MCF 10A (cell line): Measurements from ENCODE around the gene XIAP. TPM values are rescaled to one million over a fixed set of nuclear protein-coding genes. Genes with fewer than 3 reads are reported as not detected.
A peak's percentile ranks its signal among the peaks of the same experiment; 100 is the strongest.

ENCODE experiments used
- BruUV-seq: library from RNA; stranded (reverse); fragments of 400-500 nt; replicated peaks from 2 replicates; lab custom pipeline; 2021; lab: Mats Ljungman, UMichigan
- CTCF ChIA-PET: fragments of 300-600 bp; sonication (Branson Sonifier 250); formaldehyde crosslinking; extraction: SDS; loops from one replicate; lab custom pipeline; 2021; ENCODE audit warnings: antibody characterized with exemption, inconsistent platforms; lab: Yijun Ruan, JAX
- POLR2A ChIA-PET: fragments of 300-600, 350-650 bp; sonication (Branson Sonifier 250); formaldehyde crosslinking; extraction: SDS; loops from one replicate; lab custom pipeline; 2020; ENCODE audit warnings: antibody characterized with exemption, inconsistent platforms; lab: Yijun Ruan, JAX
- DNase-seq: peaks from one replicate; pipeline ENCODE4 v3.0.0-alpha.2; 2018; ENCODE audit not compliant: unreplicated experiment
- H3K27ac Mint-ChIP-seq: one replicate; pipeline ENCODE4 v1.8.0; 2022; ENCODE audit warnings: mild to moderate bottlenecking, low read depth, mixed read lengths; ENCODE audit not compliant: unreplicated experiment
- H3K27me3 Mint-ChIP-seq: one replicate; pipeline ENCODE4 v1.8.0; 2022; ENCODE audit warnings: mixed read lengths; ENCODE audit not compliant: insufficient read depth, unreplicated experiment
- H3K36me3 Mint-ChIP-seq: one replicate; pipeline ENCODE4 v1.8.0; 2022; ENCODE audit warnings: mild to moderate bottlenecking, moderate library complexity, mixed read lengths; ENCODE audit not compliant: insufficient read depth, unreplicated experiment
- H3K4me1 Mint-ChIP-seq: one replicate; pipeline ENCODE4 v1.8.0; 2022; ENCODE audit warnings: mixed read lengths; ENCODE audit not compliant: insufficient read depth, unreplicated experiment
- H3K4me3 Mint-ChIP-seq: one replicate; pipeline ENCODE4 v1.8.0; 2022; ENCODE audit warnings: mild to moderate bottlenecking, moderate library complexity, mixed read lengths; ENCODE audit not compliant: unreplicated experiment
- H3K9me3 Mint-ChIP-seq: one replicate; pipeline ENCODE4 v1.8.0; 2022; ENCODE audit warnings: mixed read lengths; ENCODE audit not compliant: unreplicated experiment
- intact Hi-C: fragments of 100-400 bp; cut with micrococcal nuclease; formaldehyde crosslinking; loops from 2 replicates; pipeline ENCODE4 v1.14.1; 2022
- total RNA-seq: library from RNA; stranded (reverse); gene quantifications from 2 replicates; pipeline ENCODE4 v1.2.3, GENCODE V29; 2022
- TF ChIP-seq, protein P1 (sequence below): fragments of 200-600 bp; IDR thresholded peaks from one replicate; pipeline ENCODE4 v1.8.0; 2022; ENCODE audit warnings: antibody characterized with exemption, mild to moderate bottlenecking; ENCODE audit not compliant: unreplicated experiment

XIAP gene
- total RNA-seq, 1 experiment from 2014 or later: 62.9 TPM

DNA sequence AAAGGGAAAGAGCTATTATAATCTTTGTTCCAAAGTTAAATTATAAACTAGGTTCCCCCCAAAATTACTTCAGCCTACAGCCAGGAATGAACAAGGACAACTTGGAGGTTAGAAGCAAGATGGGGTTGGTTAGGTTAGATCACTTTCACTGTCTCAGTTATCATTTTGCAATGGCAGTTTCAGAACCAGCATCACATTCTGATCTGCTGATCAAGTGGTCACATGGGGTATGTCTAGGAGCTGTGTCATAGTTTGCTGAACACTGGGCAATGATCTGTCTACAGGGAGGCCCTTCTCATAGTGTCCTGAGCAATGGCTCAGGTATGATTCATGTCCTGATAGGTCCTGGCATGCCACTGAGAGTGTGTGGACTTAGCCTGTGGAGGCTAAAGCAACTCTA lies 41.6 kb upstream of the XIAP start:
- CTCF ChIA-PET: no interaction called here
- no peak for DNase-seq
- H3K4me1 Mint-ChIP-seq: no peaks in the 10 kb centered on the region
- POLR2A ChIA-PET: no interaction called here
- H3K36me3 Mint-ChIP-seq: no peaks in the 10 kb centered on the region
- H3K4me3 Mint-ChIP-seq: no peak overlapping the region
- H3K27ac Mint-ChIP-seq: no peak overlapping the region
- BruUV-seq: no TSS peak
- no peaks in the 10 kb centered on the region for H3K27me3 Mint-ChIP-seq
- TF ChIP-seq, protein P1, sequence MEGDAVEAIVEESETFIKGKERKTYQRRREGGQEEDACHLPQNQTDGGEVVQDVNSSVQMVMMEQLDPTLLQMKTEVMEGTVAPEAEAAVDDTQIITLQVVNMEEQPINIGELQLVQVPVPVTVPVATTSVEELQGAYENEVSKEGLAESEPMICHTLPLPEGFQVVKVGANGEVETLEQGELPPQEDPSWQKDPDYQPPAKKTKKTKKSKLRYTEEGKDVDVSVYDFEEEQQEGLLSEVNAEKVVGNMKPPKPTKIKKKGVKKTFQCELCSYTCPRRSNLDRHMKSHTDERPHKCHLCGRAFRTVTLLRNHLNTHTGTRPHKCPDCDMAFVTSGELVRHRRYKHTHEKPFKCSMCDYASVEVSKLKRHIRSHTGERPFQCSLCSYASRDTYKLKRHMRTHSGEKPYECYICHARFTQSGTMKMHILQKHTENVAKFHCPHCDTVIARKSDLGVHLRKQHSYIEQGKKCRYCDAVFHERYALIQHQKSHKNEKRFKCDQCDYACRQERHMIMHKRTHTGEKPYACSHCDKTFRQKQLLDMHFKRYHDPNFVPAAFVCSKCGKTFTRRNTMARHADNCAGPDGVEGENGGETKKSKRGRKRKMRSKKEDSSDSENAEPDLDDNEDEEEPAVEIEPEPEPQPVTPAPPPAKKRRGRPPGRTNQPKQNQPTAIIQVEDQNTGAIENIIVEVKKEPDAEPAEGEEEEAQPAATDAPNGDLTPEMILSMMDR: no peak
- intact Hi-C loops: no loop called here
- H3K9me3 Mint-ChIP-seq: no peaks in the 10 kb centered on the region

DNA sequence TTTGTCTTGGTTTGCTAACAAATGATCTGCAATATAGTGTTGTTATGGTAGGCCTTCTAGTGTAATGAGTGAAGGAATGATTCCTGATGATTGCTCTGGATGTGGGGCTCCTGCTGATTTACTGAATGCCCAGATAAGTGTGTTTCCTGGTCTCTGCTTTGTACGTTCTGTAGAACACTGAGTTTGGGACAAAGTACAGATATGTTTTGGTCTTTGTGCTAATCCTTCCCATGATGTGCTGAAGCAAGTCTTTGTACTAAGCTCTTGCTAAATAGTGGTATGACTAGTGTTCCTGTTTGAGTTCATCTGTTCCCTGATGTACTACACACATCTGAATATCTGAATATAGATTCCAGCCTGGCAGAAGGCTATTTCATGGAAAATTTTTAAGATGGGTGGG lies 36.9 kb upstream of the XIAP start:
- Mint-ChIP-seq H3K27me3 (no peaks in the 10 kb centered on the region), H3K4me3 (no peak overlapping the region), H3K36me3 (no peaks in the 10 kb centered on the region), H3K4me1 (peaks cover 6% of the 10 kb centered on the region), H3K9me3 (no peaks in the 10 kb centered on the region), H3K27ac (no peak overlapping the region)
- intact Hi-C loops: no loop called here
- ChIA-PET POLR2A (no interaction called here), CTCF (interaction anchor here (0.6 to 2.3 kb wide), 2 partner anchors 10 to 125 kb away, joined by 3 to 12 read pairs; no protein-coding TSS in a partner anchor)
- TF ChIP-seq, protein P1: no peak
- no TSS peak for BruUV-seq
- no peak for DNase-seq

DNA sequence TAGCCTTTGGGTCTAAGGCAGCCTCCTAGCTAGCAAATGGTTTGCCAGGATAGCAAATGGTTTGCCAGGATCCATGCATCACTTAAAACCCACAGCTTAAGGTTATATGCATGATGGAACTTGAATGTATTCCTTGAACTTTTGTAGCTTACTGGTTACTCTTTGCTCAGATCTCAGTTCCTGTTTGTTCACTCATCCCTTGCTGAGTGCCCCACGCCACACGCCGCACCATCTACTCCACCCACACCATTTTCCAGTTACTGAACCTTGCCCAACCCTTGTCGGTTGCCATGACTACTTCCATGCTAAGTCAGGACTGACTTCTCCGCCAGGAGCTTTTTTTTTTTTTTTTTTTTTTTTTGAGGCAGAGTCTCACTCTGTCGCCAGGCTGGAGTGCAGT lies 29.5 kb upstream of the XIAP start:
- peak; percentile 37 for DNase-seq
- Mint-ChIP-seq H3K36me3 (no peaks in the 10 kb centered on the region), H3K4me3 (no peak overlapping the region), H3K4me1 (peaks cover 6% of the 10 kb centered on the region), H3K9me3 (no peaks in the 10 kb centered on the region), H3K27ac (no peak overlapping the region), H3K27me3 (peaks cover 11% of the 10 kb centered on the region)
- POLR2A ChIA-PET: no interaction called here
- CTCF ChIA-PET: interaction anchor here (0.6 to 7.8 kb wide), 2 partner anchors 70 to 148 kb away, joined by 3 to 83 read pairs; no protein-coding TSS in a partner anchor
- TF ChIP-seq, protein P1: no peak
- intact Hi-C loops: loop anchor here (10.0 kb wide), 1 partner anchor 574 kb away; no protein-coding TSS in a partner anchor
- no TSS peak for BruUV-seq

DNA sequence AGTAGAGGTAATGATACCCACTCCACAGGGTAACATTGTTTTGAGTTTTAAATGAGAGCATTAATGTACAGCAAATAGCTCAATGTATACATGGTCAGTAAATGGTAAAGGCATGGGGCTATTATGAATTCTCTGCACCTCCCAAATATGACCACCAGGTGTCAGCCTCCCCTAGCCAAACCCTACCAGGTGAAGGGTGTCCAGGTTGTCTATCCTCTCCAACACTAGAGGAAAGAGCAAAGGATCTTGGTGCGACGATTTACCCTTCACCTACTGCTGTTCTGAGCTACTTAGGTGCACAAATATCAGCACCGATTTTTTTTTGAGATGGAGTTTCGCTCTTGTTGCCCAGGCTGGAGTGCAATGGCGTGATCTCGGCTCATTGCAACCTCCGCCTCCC lies 26.5 kb upstream of the XIAP start:
- TF ChIP-seq, protein P1: peak; percentile 65
- no peaks in the 10 kb centered on the region for H3K36me3 Mint-ChIP-seq
- ChIA-PET POLR2A (interaction anchor here (0.9 to 4.7 kb wide), 4 partner anchors 27 to 126 kb away, joined by 3 to 40 read pairs (median 10); partner anchors contain the start of gene XIAP), CTCF (interaction anchor here (0.5 to 7.8 kb wide), 57 partner anchors 9 to 1353 kb away, joined by 3 to 83 read pairs (median 4); no protein-coding TSS in a partner anchor)
- DNase-seq: peak; percentile 75
- H3K27ac Mint-ChIP-seq: no peak overlapping the region
- no peak overlapping the region for H3K4me3 Mint-ChIP-seq
- peaks cover 6% of the 10 kb centered on the region for H3K4me1 Mint-ChIP-seq
- H3K9me3 Mint-ChIP-seq: no peaks in the 10 kb centered on the region
- BruUV-seq: no TSS peak
- H3K27me3 Mint-ChIP-seq: peaks cover 11% of the 10 kb centered on the region
- intact Hi-C loops: loop anchor here (1.0 to 10.0 kb wide), 4 partner anchors 52 to 571 kb away; no protein-coding TSS in a partner anchor
